Activated naive CD8-positive, alpha-beta T cell treated with anti-CD3 and anti-CD28 coated beads, Interleukin-2, amount 50 U/mL, for 24 hours (primary cell): ENCODE measurements around the gene DTWD1.
"Not testable (repeated sequence)": the region's sequence is repeated elsewhere in the genome, so short reads cannot be mapped to it uniquely, and the experiment has no call there.

ENCODE experiments used
- ATAC-seq: fragments of 150-1000 bp; cut with Tn5 transposase; one replicate; pipeline ENCODE4 v1.10.0; 2021
- DNase-seq: peaks from one replicate; pipeline ENCODE4 v3.0.0; 2021
- H3K27ac Mint-ChIP-seq: one replicate; pipeline ENCODE4 v1.8.0; 2021; ENCODE audit warnings: mild to moderate bottlenecking, mixed read lengths
- H3K27me3 Mint-ChIP-seq: one replicate; pipeline ENCODE4 v1.8.0; 2021; ENCODE audit warnings: mixed read lengths
- H3K36me3 Mint-ChIP-seq: one replicate; pipeline ENCODE4 v1.8.0; 2021; ENCODE audit warnings: low read depth, mixed read lengths
- H3K4me1 Mint-ChIP-seq: one replicate; pipeline ENCODE4 v1.8.0; 2021; ENCODE audit warnings: mixed read lengths
- H3K4me3 Mint-ChIP-seq: one replicate; pipeline ENCODE4 v1.8.0; 2021; ENCODE audit warnings: mild to moderate bottlenecking, moderate library complexity, mixed read lengths
- H3K9me3 Mint-ChIP-seq: one replicate; pipeline ENCODE4 v1.8.0; 2021; ENCODE audit warnings: mixed read lengths

Gene DTWD1

GRCh38 chr15:49620658-49621368 is at the start of gene DTWD1, which contains the start of gene FAM227B:
Gene DTWD1, plus strand, starts transcription at chr15:49621048. Its CDS starts 4,120 bp downstream, at chr15:49625168.
Gene FAM227B, minus strand, starts transcription at chr15:49620818. Its CDS starts 5,647 bp downstream, at chr15:49615171.
- H3K36me3 Mint-ChIP-seq = peaks cover 22% of the 10 kb centered on the region
- H3K9me3 Mint-ChIP-seq = peaks cover 8% of the 10 kb centered on the region
- peak within 1 kb of the TSS; percentile 96 for H3K4me3 Mint-ChIP-seq
- ATAC-seq = peak; percentile 99
- peak within 1 kb of the TSS; percentile 95 for H3K27ac Mint-ChIP-seq
- no peaks in the 10 kb centered on the region for H3K27me3 Mint-ChIP-seq
- H3K4me1 Mint-ChIP-seq = peaks cover 45% of the 10 kb centered on the region
- peak; percentile 88 for DNase-seq

GRCh38 chr15:49573421-49573820 is 47.4 kb upstream of the DTWD1 start:
- H3K27ac Mint-ChIP-seq = no peak overlapping the region
- no peaks in the 10 kb centered on the region for H3K27me3 Mint-ChIP-seq
- H3K4me1 Mint-ChIP-seq = no peaks in the 10 kb centered on the region
- DNase-seq (no peak), ATAC-seq (no peak)
- no peak overlapping the region for H3K4me3 Mint-ChIP-seq
- H3K36me3 Mint-ChIP-seq = peaks cover 29% of the 10 kb centered on the region
- peaks cover 40% of the 10 kb centered on the region for H3K9me3 Mint-ChIP-seq

- DNase-seq (no peak), ATAC-seq (no peak)
- H3K4me3 Mint-ChIP-seq = no peak overlapping the region
- no peaks in the 10 kb centered on the region for H3K27me3 Mint-ChIP-seq
- H3K9me3 Mint-ChIP-seq = peaks cover 24% of the 10 kb centered on the region
- H3K4me1 Mint-ChIP-seq = no peaks in the 10 kb centered on the region
- H3K36me3 Mint-ChIP-seq = peaks cover 11% of the 10 kb centered on the region
- no peak overlapping the region for H3K27ac Mint-ChIP-seq
Observed at GRCh38 chr15:49589030-49589429, 31.8 kb upstream of the DTWD1 start.

- peaks cover 22% of the 10 kb centered on the region for H3K36me3 Mint-ChIP-seq
- not testable (repeated sequence) for H3K27me3 Mint-ChIP-seq, DNase-seq, H3K27ac Mint-ChIP-seq, H3K4me3 Mint-ChIP-seq, H3K4me1 Mint-ChIP-seq, ATAC-seq
- H3K9me3 Mint-ChIP-seq = peaks cover 41% of the 10 kb centered on the region
Observed at GRCh38 chr15:49592829-49593316, 28.0 kb upstream of the DTWD1 start.

- Mint-ChIP-seq H3K36me3 (peaks cover 30% of the 10 kb centered on the region), H3K27me3 (no peaks in the 10 kb centered on the region), H3K27ac (no peak overlapping the region), H3K9me3 (peaks cover 40% of the 10 kb centered on the region), H3K4me3 (no peak overlapping the region), H3K4me1 (no peaks in the 10 kb centered on the region)
- no peak for DNase-seq
- no peak for ATAC-seq
Observed at GRCh38 chr15:49604625-49605409, 16.0 kb upstream of the DTWD1 start.

- ATAC-seq (no peak), DNase-seq (no peak)
- Mint-ChIP-seq H3K4me3 (no peak overlapping the region), H3K4me1 (no peaks in the 10 kb centered on the region), H3K27ac (no peak overlapping the region), H3K27me3 (no peaks in the 10 kb centered on the region), H3K9me3 (peaks cover 36% of the 10 kb centered on the region), H3K36me3 (peaks cover 30% of the 10 kb centered on the region)
Observed at GRCh38 chr15:49605588-49605987, 15.3 kb upstream of the DTWD1 start.

GRCh38 chr15:49606594-49606993 is 14.3 kb upstream of the DTWD1 start:
- no peak for DNase-seq
- Mint-ChIP-seq H3K4me3 (no peak overlapping the region), H3K27me3 (no peaks in the 10 kb centered on the region), H3K36me3 (peaks cover 29% of the 10 kb centered on the region), H3K4me1 (no peaks in the 10 kb centered on the region), H3K9me3 (peaks cover 31% of the 10 kb centered on the region), H3K27ac (no peak overlapping the region)
- ATAC-seq = no peak

- peaks cover 14% of the 10 kb centered on the region for H3K9me3 Mint-ChIP-seq
- no peak overlapping the region for H3K4me3 Mint-ChIP-seq
- DNase-seq (no peak), ATAC-seq (no peak)
- H3K4me1 Mint-ChIP-seq = no peaks in the 10 kb centered on the region
- no peak overlapping the region for H3K27ac Mint-ChIP-seq
- H3K27me3 Mint-ChIP-seq = no peaks in the 10 kb centered on the region
- H3K36me3 Mint-ChIP-seq = peaks cover 41% of the 10 kb centered on the region
Observed at GRCh38 chr15:49610157-49610918, 10.5 kb upstream of the DTWD1 start.

GRCh38 chr15:49612240-49612639 is 8.6 kb upstream of the DTWD1 start:
- not testable (repeated sequence) for H3K4me1 Mint-ChIP-seq, ATAC-seq, H3K27me3 Mint-ChIP-seq, DNase-seq, H3K4me3 Mint-ChIP-seq, H3K27ac Mint-ChIP-seq
- Mint-ChIP-seq H3K36me3 (peaks cover 34% of the 10 kb centered on the region), H3K9me3 (peaks cover 20% of the 10 kb centered on the region)

- Mint-ChIP-seq H3K9me3 (peaks cover 16% of the 10 kb centered on the region), H3K4me1 (peaks cover 45% of the 10 kb centered on the region), H3K27ac (no peak overlapping the region), H3K4me3 (no peak overlapping the region), H3K27me3 (no peaks in the 10 kb centered on the region), H3K36me3 (peaks cover 23% of the 10 kb centered on the region)
- no peak for ATAC-seq
- DNase-seq = no peak
Observed at GRCh38 chr15:49619226-49619625, 1.6 kb upstream of the DTWD1 start.

GRCh38 chr15:49620199-49620598 is 649 bp upstream of the DTWD1 start:
- H3K27ac Mint-ChIP-seq = peak overlapping the region; percentile 95
- ATAC-seq = no peak
- no peak for DNase-seq
- no peaks in the 10 kb centered on the region for H3K27me3 Mint-ChIP-seq
- peaks cover 45% of the 10 kb centered on the region for H3K4me1 Mint-ChIP-seq
- peak overlapping the region; percentile 96 for H3K4me3 Mint-ChIP-seq
- peaks cover 8% of the 10 kb centered on the region for H3K9me3 Mint-ChIP-seq
- H3K36me3 Mint-ChIP-seq = peaks cover 21% of the 10 kb centered on the region

- ATAC-seq (no peak), DNase-seq (no peak)
- Mint-ChIP-seq H3K9me3 (peaks cover 5% of the 10 kb centered on the region), H3K36me3 (peaks cover 27% of the 10 kb centered on the region), H3K27me3 (no peaks in the 10 kb centered on the region), H3K4me1 (peaks cover 45% of the 10 kb centered on the region), H3K4me3 (peak overlapping the region; percentile 96), H3K27ac (peak overlapping the region; percentile 95)
Observed at GRCh38 chr15:49621401-49621811, 558 bp downstream of the DTWD1 start.

GRCh38 chr15:49621887-49622286 is 1.0 kb downstream of the DTWD1 start:
- Mint-ChIP-seq H3K36me3 (peaks cover 30% of the 10 kb centered on the region), H3K4me3 (peak overlapping the region; percentile 96), H3K27me3 (no peaks in the 10 kb centered on the region), H3K4me1 (peaks cover 45% of the 10 kb centered on the region), H3K9me3 (peaks cover 5% of the 10 kb centered on the region), H3K27ac (no peak overlapping the region)
- DNase-seq = no peak
- no peak for ATAC-seq

GRCh38 chr15:49622561-49622960 is 1.7 kb downstream of the DTWD1 start:
- DNase-seq = no peak
- Mint-ChIP-seq H3K27ac (no peak overlapping the region), H3K36me3 (peaks cover 30% of the 10 kb centered on the region), H3K27me3 (no peaks in the 10 kb centered on the region), H3K4me1 (peaks cover 45% of the 10 kb centered on the region), H3K9me3 (peaks cover 5% of the 10 kb centered on the region), H3K4me3 (peak overlapping the region; percentile 8)
- no peak for ATAC-seq
